Measurements from ENCODE around the gene LGI4.

GRCh38 chr19:35176181-35176570 is 41.3 kb upstream of the LGI4 start:
- TF ChIP-seq CTCF (IDR thresholded peaks at IDR 0.05; ENCODE audit: low read depth, low read length, missing input control), result no peak
- no peak for TF ChIP-seq TAF1 (conservative IDR thresholded peaks at IDR 0.05)
